Transverse colon (tissue), 4 donors: ENCODE data around the gene HORMAD2. TPM values are rescaled to one million over a fixed set of nuclear protein-coding genes. Genes with fewer than 3 reads are reported as not detected.
"Not testable (repeated sequence)": the region's sequence is repeated elsewhere in the genome, so short reads cannot be mapped to it uniquely, and the experiment has no call there.

Source experiments
- DNase-seq: peaks from one replicate; pipeline ENCODE4 v3.0.0-alpha.2; 2019
- H3K27ac ChIP-seq, 4 donors: fragments of 200-600 bp; sonication (generic); 2 replicates each; pipeline ENCODE4 v1.5.1; 2016 to 2018; ENCODE audit warnings: inconsistent platforms in 4 of 4
- H3K27me3 ChIP-seq: fragments of 200-600 bp; sonication (generic); 2 replicates; pipeline ENCODE4 v1.5.1; 2017; ENCODE audit warnings: inconsistent platforms
- H3K36me3 ChIP-seq, 4 donors: fragments of 200-600 bp; sonication (generic); 2 replicates each; pipeline ENCODE4 v1.5.1; 2017 to 2019; ENCODE audit warnings: inconsistent platforms in 4 of 4
- H3K4me1 ChIP-seq, 4 donors: fragments of 200-600 bp; sonication (generic); 2 replicates each; pipeline ENCODE4 v1.5.1; 2017 to 2020; ENCODE audit warnings: inconsistent platforms in 4 of 4
- H3K4me3 ChIP-seq, 4 donors: fragments of 200-600 bp; sonication (generic); 1 replicate in 1 of 4; 2 replicates in 3 of 4; pipeline versions ENCODE4 v1.5.1 to v1.6.1; 2017 to 2019; ENCODE audit warnings: inconsistent platforms in 4 of 4
- H3K9me3 ChIP-seq, 2 donors: fragments of 200-600 bp; sonication (generic); 2 replicates each; pipeline ENCODE4 v1.5.1; 2017 to 2019; ENCODE audit warnings: inconsistent platforms in 2 of 2
- EP300 ChIP-seq: sonication (generic); formaldehyde crosslinking; IDR thresholded peaks from one replicate; pipeline ENCODE4 v1.6.1; 2017; ENCODE audit warnings: antibody characterized with exemption, low read depth
- POLR2A ChIP-seq: fragments of 450-650 bp; IDR thresholded peaks from one replicate; pipeline ENCODE4 v1.6.1; 2016; ENCODE audit warnings: antibody characterized with exemption, mild to moderate bottlenecking, moderate library complexity
- POLR2AphosphoS5 ChIP-seq, 3 donors: sonication (generic); formaldehyde crosslinking; IDR thresholded peaks; one replicate each; pipeline ENCODE4 v1.6.1; 2016; ENCODE audit warnings: antibody characterized with exemption in 3 of 3
- WGBS, 2 donors: methylation state at CpG; one replicate each; pipeline ENCODE4 v1.1.5; 2018; ENCODE audit warnings: low coverage in 1 of 2; 5-methylcytosine and 5-hydroxymethylcytosine counted together
- in situ Hi-C, 4 donors: fragments of 200-750 bp; cut with MboI; loops; one replicate each; pipeline versions ENCODE4 v1.15.0 to v1.15.1; 2017; ENCODE audit warnings: low sequenced_read_pairs in 3 of 4, low pct_ligation_motif_present in 1 of 4, low pct_unique_long_range_greater_than_20kb in 1 of 4
- intact Hi-C: fragments of 100-400 bp; cut with DNase I; formaldehyde crosslinking; loops from one replicate; pipeline ENCODE4 v1.15.1; 2023; ENCODE audit warnings: low total_unique reads
- total RNA-seq, 4 donors: library from RNA; depleted of rRNA; stranded (reverse); fragments of >200 nt; gene quantifications; one replicate each; pipeline ENCODE4 v1.1.0, GENCODE V29; 2016
- TF ChIP-seq, protein P1 (sequence below), 5 experiments: fragments of 200-600 bp in 3 of 5; fragments of 450-650 bp in 2 of 5; sonication (generic) in 3 of 5; IDR thresholded peaks; 1 replicate in 2 of 5; 2 replicates in 3 of 5; pipeline ENCODE4 v1.5.1; 2016 to 2017; ENCODE audit warnings: antibody characterized with exemption in 5 of 5, inconsistent platforms in 3 of 5, mild to moderate bottlenecking in 2 of 5, moderate library complexity in 1 of 5

HORMAD2 gene
- total RNA-seq, 4 donors from 2014 or later = not detected

DNA sequence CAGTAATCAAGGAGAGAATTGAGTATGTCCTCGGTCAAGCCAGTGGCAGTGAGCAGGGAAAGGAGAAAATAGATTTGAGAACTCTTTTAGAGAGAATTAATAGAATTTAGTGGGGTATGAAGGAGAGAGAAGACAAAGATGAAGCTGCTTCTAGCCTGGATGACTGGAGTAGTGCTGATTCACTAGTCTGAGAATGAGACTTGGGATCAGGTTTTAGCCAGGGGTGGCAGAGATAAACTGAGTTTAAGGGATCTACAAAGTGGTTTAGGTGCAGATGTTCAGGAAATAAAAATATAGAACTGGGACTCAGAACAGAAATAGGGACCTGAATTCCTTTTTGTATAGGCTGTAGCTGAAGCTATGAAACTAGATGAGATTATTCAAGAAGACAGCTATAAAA, 17.6 kb downstream of the HORMAD2 start:
- no peaks in the 10 kb centered on the region for H3K4me1 ChIP-seq
- peaks cover 0 to 2% of the 10 kb centered on the region in 2 donors for H3K9me3 ChIP-seq
- 0 to 43% methylated on average over 1 of the region's 1 CpG for WGBS, 2 donors
- in situ Hi-C loops (no loop called here), intact Hi-C loops (no loop called here)
- H3K27ac ChIP-seq = no peak overlapping the region
- peaks cover 10% of the 10 kb centered on the region for H3K27me3 ChIP-seq
- H3K36me3 ChIP-seq = no peaks in the 10 kb centered on the region
- no peak overlapping the region for H3K4me3 ChIP-seq
- no peak for TF ChIP-seq EP300
- TF ChIP-seq, protein P1, sequence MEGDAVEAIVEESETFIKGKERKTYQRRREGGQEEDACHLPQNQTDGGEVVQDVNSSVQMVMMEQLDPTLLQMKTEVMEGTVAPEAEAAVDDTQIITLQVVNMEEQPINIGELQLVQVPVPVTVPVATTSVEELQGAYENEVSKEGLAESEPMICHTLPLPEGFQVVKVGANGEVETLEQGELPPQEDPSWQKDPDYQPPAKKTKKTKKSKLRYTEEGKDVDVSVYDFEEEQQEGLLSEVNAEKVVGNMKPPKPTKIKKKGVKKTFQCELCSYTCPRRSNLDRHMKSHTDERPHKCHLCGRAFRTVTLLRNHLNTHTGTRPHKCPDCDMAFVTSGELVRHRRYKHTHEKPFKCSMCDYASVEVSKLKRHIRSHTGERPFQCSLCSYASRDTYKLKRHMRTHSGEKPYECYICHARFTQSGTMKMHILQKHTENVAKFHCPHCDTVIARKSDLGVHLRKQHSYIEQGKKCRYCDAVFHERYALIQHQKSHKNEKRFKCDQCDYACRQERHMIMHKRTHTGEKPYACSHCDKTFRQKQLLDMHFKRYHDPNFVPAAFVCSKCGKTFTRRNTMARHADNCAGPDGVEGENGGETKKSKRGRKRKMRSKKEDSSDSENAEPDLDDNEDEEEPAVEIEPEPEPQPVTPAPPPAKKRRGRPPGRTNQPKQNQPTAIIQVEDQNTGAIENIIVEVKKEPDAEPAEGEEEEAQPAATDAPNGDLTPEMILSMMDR (IDR thresholded peaks at IDR 0.05) = no peak
- DNase-seq = no peak

DNA sequence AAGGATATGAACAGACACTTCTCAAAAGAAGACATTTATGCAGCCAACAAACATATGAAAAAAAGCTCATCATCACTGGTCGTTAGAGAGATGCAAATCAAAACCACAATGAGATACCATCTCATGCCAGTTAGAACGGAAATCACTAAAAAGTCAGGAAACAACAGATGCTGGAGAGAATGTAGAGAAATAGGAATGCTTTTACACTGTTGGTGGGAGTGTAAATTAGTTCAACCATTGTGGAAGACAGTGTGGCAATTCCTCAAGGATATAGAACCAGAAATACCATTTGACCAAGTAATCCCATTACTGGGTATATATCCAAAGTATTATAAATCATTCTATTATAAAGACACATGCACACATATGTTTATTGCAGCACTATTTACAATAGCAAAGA, 20.5 kb downstream of the HORMAD2 start:
- H3K36me3 ChIP-seq, DNase-seq, H3K4me1 ChIP-seq, H3K4me3 ChIP-seq, H3K27me3 ChIP-seq, H3K9me3 ChIP-seq, H3K27ac ChIP-seq: not testable (repeated sequence)
- intact Hi-C loops (loop anchor here (10.0 kb wide), 1 partner anchor 284 kb away; the partner anchor contains the start of gene RNF215), in situ Hi-C loops (loop anchor here (10.0 to 25.0 kb wide), 5 partner anchors 164 to 387 kb away; partner anchors contain the start of genes RNF215 (in 3 of the 4), OSM (in 2 of the 4), SEC14L2 (in 2 of the 4) and CCDC157 (in 1 of the 4))
- WGBS, 2 donors = 34 to 48% methylated on average over 2 of the region's 2 CpGs

DNA sequence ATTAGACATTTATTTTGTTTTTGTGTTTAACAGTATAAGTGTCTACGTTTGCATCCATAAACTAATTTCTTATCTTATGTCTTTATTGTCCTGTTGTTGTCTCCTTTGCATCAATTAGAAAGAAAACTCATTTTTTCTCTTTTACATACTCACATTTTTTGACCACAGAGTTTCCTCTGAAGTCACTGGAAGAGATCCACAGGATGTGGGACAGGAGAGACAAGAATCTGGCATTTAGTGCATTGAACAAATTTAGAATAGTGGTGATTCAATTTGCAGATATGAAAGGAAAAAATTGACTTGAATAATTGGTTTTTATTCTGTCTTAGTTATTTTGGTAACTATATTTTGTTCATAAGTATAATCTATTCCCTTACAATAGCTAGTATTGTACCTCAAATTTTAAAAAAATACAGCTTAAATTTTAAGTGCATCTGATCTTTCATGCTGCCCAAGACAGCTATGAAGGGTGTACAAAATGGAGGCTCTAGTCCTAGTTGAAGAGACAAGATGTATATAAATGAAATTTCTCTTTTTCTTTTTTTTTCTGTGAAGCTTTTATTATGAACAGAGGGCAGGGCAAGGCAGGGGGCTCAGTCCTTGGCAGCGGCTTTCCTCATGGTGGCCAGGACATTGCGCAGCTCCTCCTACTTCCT, 24.4 kb downstream of the HORMAD2 start:
- intact Hi-C loops = loop anchor here (10.0 kb wide), 1 partner anchor 280 kb away; the partner anchor contains the start of gene RNF215
- in situ Hi-C loops = loop anchor here (10.0 to 25.0 kb wide), 5 partner anchors 160 to 383 kb away; partner anchors contain the start of genes RNF215 (in 3 of the 4), OSM (in 2 of the 4), SEC14L2 (in 2 of the 4) and CCDC157 (in 1 of the 4)
- H3K9me3 ChIP-seq = no peaks in the 10 kb centered on the region
- WGBS, 2 donors = 73 to 83% methylated on average over 3 of the region's 3 CpGs
- no peak for TF ChIP-seq POLR2A
- TF ChIP-seq EP300 = no peak
- TF ChIP-seq, protein P1 (IDR thresholded peaks at IDR 0.05) = no peak
- TF ChIP-seq POLR2AphosphoS5 (IDR thresholded peaks at IDR 0.05) = no peak
- H3K27me3 ChIP-seq = peaks cover 5% of the 10 kb centered on the region
- H3K4me3 ChIP-seq = no peak overlapping the region
- peaks cover 0 to 3% (median 0%) of the 10 kb centered on the region in 4 donors for H3K4me1 ChIP-seq
- DNase-seq = no peak
- H3K36me3 ChIP-seq = no peaks in the 10 kb centered on the region
- H3K27ac ChIP-seq = no peak overlapping the region

DNA sequence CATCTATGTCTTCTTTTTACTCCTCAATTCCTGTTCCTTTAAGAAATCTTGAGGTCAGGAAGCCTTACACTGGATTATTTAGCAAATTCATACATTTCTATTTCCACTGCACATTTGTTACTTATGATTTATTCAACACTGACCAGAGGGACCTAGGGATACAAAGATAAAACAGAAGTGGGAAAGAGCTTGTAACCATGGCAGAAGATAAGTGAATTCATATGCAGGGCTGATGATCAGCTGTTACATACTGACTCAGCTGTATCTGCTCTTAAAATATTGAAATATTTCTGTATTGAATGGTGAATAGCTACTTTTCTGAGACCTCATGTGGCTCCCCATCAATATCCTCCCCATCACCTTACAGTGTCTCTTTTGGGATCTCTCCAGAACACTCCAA, 25.2 kb downstream of the HORMAD2 start:
- in situ Hi-C loops = loop anchor here (10.0 to 25.0 kb wide), 5 partner anchors 159 to 382 kb away; partner anchors contain the start of genes RNF215 (in 3 of the 4), OSM (in 2 of the 4), SEC14L2 (in 2 of the 4) and CCDC157 (in 1 of the 4)
- intact Hi-C loops = loop anchor here (10.0 kb wide), 1 partner anchor 279 kb away; the partner anchor contains the start of gene RNF215
- H3K4me3 ChIP-seq = no peak overlapping the region
- TF ChIP-seq POLR2AphosphoS5 (IDR thresholded peaks at IDR 0.05) = no peak
- TF ChIP-seq EP300 = no peak
- TF ChIP-seq, protein P1 (IDR thresholded peaks at IDR 0.05) = no peak
- no peak for TF ChIP-seq POLR2A
- no peaks in the 10 kb centered on the region for H3K36me3 ChIP-seq
- peaks cover 0 to 3% (median 0%) of the 10 kb centered on the region in 4 donors for H3K4me1 ChIP-seq
- peaks cover 5% of the 10 kb centered on the region for H3K27me3 ChIP-seq
- no peak overlapping the region for H3K27ac ChIP-seq
- no peaks in the 10 kb centered on the region for H3K9me3 ChIP-seq
- DNase-seq = no peak
